Measurements from ENCODE around the gene DDX10. TPM values are rescaled to one million over a fixed set of nuclear protein-coding genes. Genes with fewer than 3 reads are reported as not detected.
"Not testable (repeated sequence)": the region's sequence is repeated elsewhere in the genome, so short reads cannot be mapped to it uniquely, and the experiment has no call there.

DDX10 gene
- total RNA-seq, 2 experiments from 2014 or later: 15.0 to 15.4 TPM

DNA sequence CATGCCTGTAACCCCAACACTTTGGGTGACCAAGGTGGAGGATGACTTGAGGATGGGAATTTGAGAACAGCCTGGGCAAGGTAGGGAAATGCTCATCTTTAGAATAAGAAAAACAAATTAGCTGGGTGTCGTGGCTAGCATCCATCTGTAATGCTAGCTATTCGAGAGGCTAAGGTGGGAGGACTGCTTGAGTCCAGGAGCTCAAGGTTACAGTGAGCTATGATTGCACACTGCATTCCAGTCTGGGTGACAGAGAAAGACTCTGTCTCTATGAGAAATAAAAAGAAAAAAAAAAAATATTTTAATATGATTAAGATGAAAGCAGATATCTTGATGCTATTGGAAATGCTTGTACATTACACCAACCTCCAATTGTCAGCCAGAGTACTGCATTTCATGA is 28.6 kb upstream of the DDX10 start:
- Mint-ChIP-seq H3K4me1 (ENCODE audit: low read depth) (no peaks in the 10 kb centered on the region), H3K4me3 (no peak overlapping the region), H3K27ac (no peak overlapping the region), H3K9me3 (no peaks in the 10 kb centered on the region), H3K36me3 (ENCODE audit: low read depth) (no peaks in the 10 kb centered on the region), H3K27me3 (peaks cover 21% of the 10 kb centered on the region)
- Histone ChIP-seq H3K4me1 (ENCODE audit: insufficient read depth, low read length) (no peaks in the 10 kb centered on the region), H3K4me3 (ENCODE audit: low read length) (no peak overlapping the region), H3K27ac (ENCODE audit: low read depth in 1 of 2, low read length in 2 of 2) (no peak overlapping the region), H3K27me3 (ENCODE audit: control insufficient read depth in 1 of 2, insufficient read depth in 2 of 2, low read length in 2 of 2) (no peaks in the 10 kb centered on the region), H3K9me3 (ENCODE audit: control insufficient read depth in 1 of 2, insufficient read depth in 1 of 2, low read length in 2 of 2) (no peaks in the 10 kb centered on the region), H3K36me3 (ENCODE audit: insufficient read depth, low read length) (no peaks in the 10 kb centered on the region)
- ChIA-PET POLR2A (no interaction called here), CTCF (no interaction called here)
- TF ChIP-seq, protein P1, sequence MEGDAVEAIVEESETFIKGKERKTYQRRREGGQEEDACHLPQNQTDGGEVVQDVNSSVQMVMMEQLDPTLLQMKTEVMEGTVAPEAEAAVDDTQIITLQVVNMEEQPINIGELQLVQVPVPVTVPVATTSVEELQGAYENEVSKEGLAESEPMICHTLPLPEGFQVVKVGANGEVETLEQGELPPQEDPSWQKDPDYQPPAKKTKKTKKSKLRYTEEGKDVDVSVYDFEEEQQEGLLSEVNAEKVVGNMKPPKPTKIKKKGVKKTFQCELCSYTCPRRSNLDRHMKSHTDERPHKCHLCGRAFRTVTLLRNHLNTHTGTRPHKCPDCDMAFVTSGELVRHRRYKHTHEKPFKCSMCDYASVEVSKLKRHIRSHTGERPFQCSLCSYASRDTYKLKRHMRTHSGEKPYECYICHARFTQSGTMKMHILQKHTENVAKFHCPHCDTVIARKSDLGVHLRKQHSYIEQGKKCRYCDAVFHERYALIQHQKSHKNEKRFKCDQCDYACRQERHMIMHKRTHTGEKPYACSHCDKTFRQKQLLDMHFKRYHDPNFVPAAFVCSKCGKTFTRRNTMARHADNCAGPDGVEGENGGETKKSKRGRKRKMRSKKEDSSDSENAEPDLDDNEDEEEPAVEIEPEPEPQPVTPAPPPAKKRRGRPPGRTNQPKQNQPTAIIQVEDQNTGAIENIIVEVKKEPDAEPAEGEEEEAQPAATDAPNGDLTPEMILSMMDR (IDR thresholded peaks at IDR 0.05): no peak
- no peak for DNase-seq
- intact Hi-C loops (cut with DNase I, micrococcal nuclease): no loop called here
- no peak for ATAC-seq (ENCODE audit: poor library complexity)

DNA sequence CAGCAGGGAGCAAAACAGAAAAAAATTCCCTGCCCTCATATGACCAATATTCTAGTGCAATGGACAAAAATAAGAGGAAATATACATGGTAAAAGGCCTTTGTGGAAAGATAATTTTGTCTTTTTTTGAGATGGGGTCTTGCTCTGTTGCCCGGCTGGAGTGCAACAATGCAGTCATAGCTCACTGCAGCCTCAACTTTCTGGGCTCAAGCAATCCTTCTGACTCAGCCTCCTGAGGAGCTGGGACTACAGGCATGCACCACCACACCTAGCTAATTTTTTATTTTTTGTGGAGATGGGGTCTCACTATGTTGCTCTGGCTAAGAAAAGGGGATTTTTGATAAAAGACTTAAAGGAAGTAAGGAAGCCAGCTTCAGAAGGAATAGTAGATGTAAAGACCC is 25.7 kb upstream of the DDX10 start:
- intact Hi-C loops (cut with DNase I, micrococcal nuclease): no loop called here
- Histone ChIP-seq H3K27ac (ENCODE audit: low read depth in 1 of 2, low read length in 2 of 2) (no peak overlapping the region), H3K27me3 (ENCODE audit: control insufficient read depth in 1 of 2, insufficient read depth in 2 of 2, low read length in 2 of 2) (no peaks in the 10 kb centered on the region), H3K4me3 (ENCODE audit: low read length) (no peak overlapping the region), H3K4me1 (ENCODE audit: insufficient read depth, low read length) (no peaks in the 10 kb centered on the region), H3K9me3 (ENCODE audit: control insufficient read depth in 1 of 2, insufficient read depth in 1 of 2, low read length in 2 of 2) (no peaks in the 10 kb centered on the region), H3K36me3 (ENCODE audit: insufficient read depth, low read length) (no peaks in the 10 kb centered on the region)
- Mint-ChIP-seq H3K27ac (no peak overlapping the region), H3K4me3 (no peak overlapping the region), H3K4me1 (ENCODE audit: low read depth) (no peaks in the 10 kb centered on the region), H3K27me3 (peaks cover 20% of the 10 kb centered on the region), H3K36me3 (ENCODE audit: low read depth) (no peaks in the 10 kb centered on the region), H3K9me3 (no peaks in the 10 kb centered on the region)
- CTCF ChIA-PET: no interaction called here
- POLR2A ChIA-PET: no interaction called here
- no peak for ATAC-seq (ENCODE audit: poor library complexity)
- DNase-seq: no peak
- TF ChIP-seq, protein P1 (IDR thresholded peaks at IDR 0.05): no peak

DNA sequence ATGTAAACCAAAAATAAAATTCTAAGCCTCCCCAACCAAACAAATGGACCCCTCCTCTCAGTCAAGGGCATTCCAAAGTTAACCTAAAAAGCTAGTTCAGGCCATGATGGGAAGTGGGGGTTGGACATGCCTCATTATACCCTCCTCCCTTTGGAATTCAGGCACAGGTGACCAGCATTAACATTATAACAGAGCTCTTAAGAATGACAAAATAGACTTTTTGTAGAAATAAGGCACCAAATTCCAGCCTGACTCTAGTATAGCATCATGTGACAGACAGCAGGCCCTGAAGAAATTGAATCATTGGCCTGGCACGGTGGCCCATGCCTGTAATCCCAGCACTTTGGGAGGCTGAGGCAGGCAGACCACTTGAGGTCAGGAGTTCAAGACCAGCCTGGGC is 23.1 kb upstream of the DDX10 start:
- H3K27me3 ChIP-seq (ENCODE audit: control insufficient read depth in 1 of 2, insufficient read depth in 2 of 2, low read length in 2 of 2); H3K4me1 ChIP-seq (ENCODE audit: insufficient read depth, low read length); H3K9me3 ChIP-seq (ENCODE audit: control insufficient read depth in 1 of 2, insufficient read depth in 1 of 2, low read length in 2 of 2); DNase-seq; H3K27me3 Mint-ChIP-seq; ATAC-seq (ENCODE audit: poor library complexity); H3K36me3 Mint-ChIP-seq (ENCODE audit: low read depth); H3K27ac Mint-ChIP-seq; H3K4me3 ChIP-seq (ENCODE audit: low read length); H3K27ac ChIP-seq (ENCODE audit: low read depth in 1 of 2, low read length in 2 of 2); POLR2A ChIA-PET; H3K4me3 Mint-ChIP-seq; H3K9me3 Mint-ChIP-seq; H3K36me3 ChIP-seq (ENCODE audit: insufficient read depth, low read length); H3K4me1 Mint-ChIP-seq (ENCODE audit: low read depth); CTCF ChIA-PET: not testable (repeated sequence)
- intact Hi-C loops (cut with DNase I, micrococcal nuclease): loop anchor here (10.0 kb wide), 2 partner anchors 147 to 297 kb away; partner anchors contain the start of gene POGLUT3 (in 1 of the 2)

DNA sequence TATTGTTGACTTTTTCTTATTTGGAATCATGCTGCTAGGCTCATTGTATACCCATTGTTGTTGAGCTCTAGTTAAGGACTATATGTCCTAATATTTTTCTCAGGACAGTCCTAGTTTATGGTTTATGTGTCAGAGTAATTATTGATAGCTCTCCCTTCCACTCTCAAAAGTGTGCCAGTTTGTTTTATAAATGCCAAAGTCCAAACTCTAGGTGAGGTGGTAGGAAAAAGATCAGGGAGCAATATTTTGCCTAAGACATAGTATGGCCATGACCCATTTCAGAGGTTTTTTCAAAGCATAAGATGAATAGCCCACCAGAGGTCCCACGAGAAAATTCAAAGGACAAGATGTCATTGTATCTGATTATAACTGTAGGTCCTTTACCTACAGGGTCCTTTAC is 20.9 kb upstream of the DDX10 start:
- no peaks in the 10 kb centered on the region for H3K36me3 ChIP-seq (ENCODE audit: insufficient read depth, low read length)
- POLR2A ChIA-PET: no interaction called here
- no peak overlapping the region for H3K27ac Mint-ChIP-seq
- no peaks in the 10 kb centered on the region for H3K27me3 Mint-ChIP-seq
- no peaks in the 10 kb centered on the region for H3K9me3 Mint-ChIP-seq
- H3K4me3 Mint-ChIP-seq: no peak overlapping the region
- H3K27ac ChIP-seq (ENCODE audit: low read depth in 1 of 2, low read length in 2 of 2): no peak overlapping the region
- intact Hi-C loops (cut with DNase I, micrococcal nuclease): loop anchor here (10.0 kb wide), 2 partner anchors 149 to 299 kb away; partner anchors contain the start of gene POGLUT3 (in 1 of the 2)
- no peak for ATAC-seq (ENCODE audit: poor library complexity)
- H3K9me3 ChIP-seq (ENCODE audit: control insufficient read depth in 1 of 2, insufficient read depth in 1 of 2, low read length in 2 of 2): no peaks in the 10 kb centered on the region
- H3K4me1 Mint-ChIP-seq (ENCODE audit: low read depth): no peaks in the 10 kb centered on the region
- no peaks in the 10 kb centered on the region for H3K27me3 ChIP-seq (ENCODE audit: control insufficient read depth in 1 of 2, insufficient read depth in 2 of 2, low read length in 2 of 2)
- no peak overlapping the region for H3K4me3 ChIP-seq (ENCODE audit: low read length)
- TF ChIP-seq, protein P1 (IDR thresholded peaks at IDR 0.05): no peak
- no peaks in the 10 kb centered on the region for H3K4me1 ChIP-seq (ENCODE audit: insufficient read depth, low read length)
- CTCF ChIA-PET: no interaction called here
- no peaks in the 10 kb centered on the region for H3K36me3 Mint-ChIP-seq (ENCODE audit: low read depth)
- no peak for DNase-seq

Measured in CD4-positive, alpha-beta T cell (primary cell).